HepG2 (cell line): ENCODE results near the gene CST5. TPM values are rescaled to one million over a fixed set of nuclear protein-coding genes. Genes with fewer than 3 reads are reported as not detected.

Experiments
- AGO1 ChIP-seq: fragments of 200-400 bp; formaldehyde crosslinking; IDR thresholded peaks from 2 replicates; pipeline ENCODE4 v1.6.1; 2017; ENCODE audit warnings: mild to moderate bottlenecking, low read depth, low read length, moderate library complexity; ENCODE audit not compliant: poor library complexity, severe bottlenecking
- ATAD3A ChIP-seq: sonication (generic); formaldehyde crosslinking; IDR thresholded peaks from 2 replicates; pipeline ENCODE4 v1.4.0; 2020; ENCODE audit warnings: missing genetic modification reagents
- EP300 ChIP-seq, 3 experiments: sonication (generic) in 1 of 3; formaldehyde crosslinking in 1 of 3; IDR thresholded peaks; 2 replicates each; pipeline versions ENCODE4 v1.5.1 to v1.6.1; 2011 to 2020; ENCODE audit warnings: low read depth in 2 of 3, low read length in 2 of 3, borderline replicate concordance in 1 of 3, improper control_type of control experiment in 1 of 3, mild to moderate bottlenecking in 1 of 3, missing genetic modification reagents in 1 of 3, moderate library complexity in 1 of 3
- GATAD1 ChIP-seq: IDR thresholded peaks from 2 replicates; pipeline ENCODE4 v1.6.1; 2016; ENCODE audit warnings: missing genetic modification reagents, missing compliant biosample characterization
- HDAC2 ChIP-seq: sonication (generic); formaldehyde crosslinking; IDR thresholded peaks from 2 replicates; pipeline ENCODE4 v1.4.0; 2020; ENCODE audit warnings: missing genetic modification reagents
- HIVEP1 ChIP-seq: sonication (generic); formaldehyde crosslinking; IDR thresholded peaks from 2 replicates; pipeline ENCODE4 v1.4.0; 2020; ENCODE audit warnings: mild to moderate bottlenecking, missing genetic modification reagents
- KLF16 ChIP-seq, 2 experiments: sonication (generic) in 1 of 2; formaldehyde crosslinking in 1 of 2; IDR thresholded peaks; 2 replicates each; pipeline versions ENCODE4 v1.6.1 to v1.8.0; 2016 to 2023; ENCODE audit warnings: missing genetic modification reagents in 2 of 2, missing compliant biosample characterization in 1 of 2
- MIER2 ChIP-seq: IDR thresholded peaks from 2 replicates; pipeline ENCODE4 v1.6.1; 2016; ENCODE audit warnings: missing biosample characterization, missing genetic modification reagents
- NRL ChIP-seq: sonication (generic); formaldehyde crosslinking; IDR thresholded peaks from 2 replicates; pipeline ENCODE4 v1.5.0; 2020; ENCODE audit warnings: missing genetic modification reagents, mild to moderate bottlenecking, moderate library complexity, borderline replicate concordance
- POLR2AphosphoS2 ChIP-seq: IDR thresholded peaks from 2 replicates; pipeline ENCODE4 v1.6.1; 2011; ENCODE audit warnings: low read depth, low read length, improper control_type of control experiment
- RXRB ChIP-seq: IDR thresholded peaks from 2 replicates; pipeline ENCODE4 v1.6.1; 2016; ENCODE audit warnings: borderline replicate concordance, missing genetic modification reagents, missing compliant biosample characterization
- TBX2 ChIP-seq: sonication (generic); formaldehyde crosslinking; IDR thresholded peaks from 2 replicates; pipeline ENCODE4 v1.5.0; 2020; ENCODE audit warnings: missing genetic modification reagents, mild to moderate bottlenecking, borderline replicate concordance
- TCF7 ChIP-seq: sonication (generic); IDR thresholded peaks from 2 replicates; pipeline ENCODE4 v1.6.1; 2016; ENCODE audit warnings: antibody characterized with exemption, low read depth
- ZKSCAN5 ChIP-seq: sonication (generic); formaldehyde crosslinking; IDR thresholded peaks from 2 replicates; pipeline ENCODE4 v1.5.1; 2020; ENCODE audit warnings: mild to moderate bottlenecking, missing genetic modification reagents
- ZNF264 ChIP-seq: sonication (generic); formaldehyde crosslinking; IDR thresholded peaks from 2 replicates; pipeline ENCODE4 v1.4.0; 2020; ENCODE audit warnings: missing genetic modification reagents
- ZNF430 ChIP-seq: sonication (generic); formaldehyde crosslinking; IDR thresholded peaks from 2 replicates; pipeline ENCODE4 v1.9.0; 2021; ENCODE audit warnings: mild to moderate bottlenecking, missing genetic modification reagents
- ZNF501 ChIP-seq: sonication (generic); formaldehyde crosslinking; IDR thresholded peaks from 2 replicates; pipeline ENCODE4 v1.5.1; 2020; ENCODE audit warnings: mild to moderate bottlenecking, moderate library complexity, missing genetic modification reagents
- polyA plus RNA-seq, 8 experiments: library from polyadenylated mRNA; depleted of rRNA in 3 of 8; stranded (reverse) in 7 of 8; unstranded in 1 of 8; fragments of >200 nt; fragmentation: Illumina TruSeq in 4 of 8; extraction: Trizol in 4 of 8; gene quantifications; 2 replicates each; pipeline versions ENCODE4 v1.2.1 to v1.2.3, GENCODE V29; 2011 to 2016; ENCODE audit warnings: low read depth in 4 of 8, missing spikeins in 1 of 8, mixed read lengths in 1 of 8; ENCODE audit not compliant: insufficient read depth in 1 of 8
- total RNA-seq, 5 experiments: library from RNA; depleted of rRNA; stranded (reverse); fragments of >200 nt; fragmentation: Illumina TruSeq; extraction: Trizol; gene quantifications; 2 replicates each; pipeline ENCODE4 v1.2.3, GENCODE V29; 2016; ENCODE audit warnings: low read depth in 1 of 5
- TF ChIP-seq, protein P1 (sequence below): IDR thresholded peaks from 2 replicates; pipeline ENCODE4 v1.6.1; 2016; ENCODE audit warnings: low read depth, control low read depth
- TF ChIP-seq, protein P2 (sequence below): sonication (generic); formaldehyde crosslinking; IDR thresholded peaks from 2 replicates; pipeline ENCODE4 v1.8.0; 2022; ENCODE audit warnings: mild to moderate bottlenecking, missing genetic modification reagents, moderate library complexity
- TF ChIP-seq, protein P3 (sequence below): sonication (generic); formaldehyde crosslinking; IDR thresholded peaks from 2 replicates; pipeline ENCODE4 v1.4.0; 2020; ENCODE audit warnings: missing genetic modification reagents, low read depth, mild to moderate bottlenecking, borderline replicate concordance
- TF ChIP-seq, protein P4 (sequence below): IDR thresholded peaks from 2 replicates; pipeline ENCODE4 v1.6.1; 2018; ENCODE audit warnings: missing genetic modification reagents
- TF ChIP-seq, protein P5 (sequence below): sonication (generic); formaldehyde crosslinking; IDR thresholded peaks from 2 replicates; pipeline ENCODE4 v1.8.1; 2023; ENCODE audit warnings: mild to moderate bottlenecking, missing genetic modification reagents, borderline replicate concordance
- TF ChIP-seq, protein P6 (sequence below): sonication (generic); formaldehyde crosslinking; IDR thresholded peaks from 2 replicates; pipeline ENCODE4 v1.4.0; 2020; ENCODE audit warnings: missing genetic modification reagents, borderline replicate concordance

CST5 gene
- total and polyA plus RNA-seq, 2 of the 13 experiments (the other 11 are each of a cell fraction or from before 2014, with no cell fraction given): 0.16 TPM; not detected in 1

DNA sequence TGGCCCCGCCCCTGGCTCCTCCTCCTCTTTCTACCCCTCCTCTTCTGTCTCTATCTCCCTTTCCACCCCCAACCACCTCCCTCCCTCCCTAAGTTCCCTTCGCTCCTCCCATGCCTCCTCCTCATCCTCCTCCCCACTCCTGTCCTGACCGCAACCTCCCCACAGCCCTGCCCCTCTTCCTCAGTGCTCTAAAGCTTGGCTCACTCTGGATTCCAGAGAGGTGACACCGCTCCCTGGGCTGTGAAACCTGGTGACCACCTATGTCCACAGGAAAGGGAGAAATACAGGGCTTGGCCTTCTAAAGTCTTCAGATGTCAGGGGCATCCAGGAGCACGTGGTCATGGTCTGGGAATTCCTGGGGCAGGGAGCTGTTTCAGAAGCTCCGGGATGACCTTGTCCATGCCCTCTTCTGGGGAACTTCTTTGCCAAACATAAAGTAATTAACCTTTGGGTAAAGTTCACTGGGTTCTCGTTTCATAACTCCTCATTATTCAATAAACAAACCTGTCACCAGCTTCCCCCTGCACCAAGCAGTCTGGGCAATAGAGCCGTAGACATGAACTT lies 345 bp upstream of the CST5 start (continued):
- TF ChIP-seq, protein P1, sequence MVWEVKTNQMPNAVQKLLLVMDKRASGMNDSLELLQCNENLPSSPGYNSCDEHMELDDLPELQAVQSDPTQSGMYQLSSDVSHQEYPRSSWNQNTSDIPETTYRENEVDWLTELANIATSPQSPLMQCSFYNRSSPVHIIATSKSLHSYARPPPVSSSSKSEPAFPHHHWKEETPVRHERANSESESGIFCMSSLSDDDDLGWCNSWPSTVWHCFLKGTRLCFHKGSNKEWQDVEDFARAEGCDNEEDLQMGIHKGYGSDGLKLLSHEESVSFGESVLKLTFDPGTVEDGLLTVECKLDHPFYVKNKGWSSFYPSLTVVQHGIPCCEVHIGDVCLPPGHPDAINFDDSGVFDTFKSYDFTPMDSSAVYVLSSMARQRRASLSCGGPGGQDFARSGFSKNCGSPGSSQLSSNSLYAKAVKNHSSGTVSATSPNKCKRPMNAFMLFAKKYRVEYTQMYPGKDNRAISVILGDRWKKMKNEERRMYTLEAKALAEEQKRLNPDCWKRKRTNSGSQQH (CRISPR knock-in tag): no peak
- TF ChIP-seq, protein P2, sequence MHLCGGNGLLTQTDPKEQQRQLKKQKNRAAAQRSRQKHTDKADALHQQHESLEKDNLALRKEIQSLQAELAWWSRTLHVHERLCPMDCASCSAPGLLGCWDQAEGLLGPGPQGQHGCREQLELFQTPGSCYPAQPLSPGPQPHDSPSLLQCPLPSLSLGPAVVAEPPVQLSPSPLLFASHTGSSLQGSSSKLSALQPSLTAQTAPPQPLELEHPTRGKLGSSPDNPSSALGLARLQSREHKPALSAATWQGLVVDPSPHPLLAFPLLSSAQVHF (CRISPR knock-in tag): no peak
- TF ChIP-seq ZKSCAN5 (no peak), POLR2AphosphoS2 (no peak), HIVEP1 (CRISPR knock-in tag) (peak; percentile 64; the same call in 1 of the 2 replicates), KLF16 (CRISPR knock-in tag; IDR thresholded peaks at IDR 0.05) (no peak), ATAD3A (CRISPR knock-in tag) (no peak), AGO1 (no peak), ZNF430 (no peak), MIER2 (CRISPR knock-in tag) (0 out of 2 replicates have a peak, but pooled peaks have one; percentile 13), EP300 (IDR thresholded peaks at IDR 0.05; ENCODE audit: low read depth in 2 of 2, low read length in 2 of 2) (peak; percentile 30 to 71; a peak in 2 of 4 replicates), EP300 (CRISPR knock-in tag; IDR thresholded peaks at IDR 0.05; ENCODE audit: borderline replicate concordance) (0 out of 2 replicates have a peak, but pooled peaks have one; percentile 40), NRL (no peak), RXRB (CRISPR knock-in tag) (peak; percentile 86), TCF7 (peak; percentile 38; the same call in 1 of the 2 replicates), TBX2 (CRISPR knock-in tag) (peak; percentile 49; the same call in 1 of the 2 replicates), HDAC2 (CRISPR knock-in tag) (peak; percentile 77), ZNF501 (0 out of 2 replicates have a peak, but pooled peaks have one; percentile 34), GATAD1 (CRISPR knock-in tag) (no peak), ZNF264 (peak; percentile 78; the same call in 1 of the 2 replicates)
- TF ChIP-seq, protein P3, sequence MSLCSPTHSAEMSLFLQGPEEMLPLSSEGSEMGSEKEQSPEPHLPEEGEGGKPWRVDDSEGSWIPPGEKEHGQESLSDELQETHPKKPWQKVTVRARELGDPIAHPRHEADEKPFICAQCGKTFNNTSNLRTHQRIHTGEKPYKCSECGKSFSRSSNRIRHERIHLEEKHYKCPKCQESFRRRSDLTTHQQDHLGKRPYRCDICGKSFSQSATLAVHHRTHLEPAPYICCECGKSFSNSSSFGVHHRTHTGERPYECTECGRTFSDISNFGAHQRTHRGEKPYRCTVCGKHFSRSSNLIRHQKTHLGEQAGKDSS (CRISPR knock-in tag): no peak
- TF ChIP-seq, protein P4, sequence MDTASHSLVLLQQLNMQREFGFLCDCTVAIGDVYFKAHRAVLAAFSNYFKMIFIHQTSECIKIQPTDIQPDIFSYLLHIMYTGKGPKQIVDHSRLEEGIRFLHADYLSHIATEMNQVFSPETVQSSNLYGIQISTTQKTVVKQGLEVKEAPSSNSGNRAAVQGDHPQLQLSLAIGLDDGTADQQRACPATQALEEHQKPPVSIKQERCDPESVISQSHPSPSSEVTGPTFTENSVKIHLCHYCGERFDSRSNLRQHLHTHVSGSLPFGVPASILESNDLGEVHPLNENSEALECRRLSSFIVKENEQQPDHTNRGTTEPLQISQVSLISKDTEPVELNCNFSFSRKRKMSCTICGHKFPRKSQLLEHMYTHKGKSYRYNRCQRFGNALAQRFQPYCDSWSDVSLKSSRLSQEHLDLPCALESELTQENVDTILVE (CRISPR knock-in tag): no peak
- TF ChIP-seq, protein P5, sequence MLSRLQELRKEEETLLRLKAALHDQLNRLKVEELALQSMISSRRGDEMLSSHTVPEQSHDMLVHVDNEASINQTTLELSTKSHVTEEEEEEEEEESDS (CRISPR knock-in tag): no peak
- TF ChIP-seq, protein P6, sequence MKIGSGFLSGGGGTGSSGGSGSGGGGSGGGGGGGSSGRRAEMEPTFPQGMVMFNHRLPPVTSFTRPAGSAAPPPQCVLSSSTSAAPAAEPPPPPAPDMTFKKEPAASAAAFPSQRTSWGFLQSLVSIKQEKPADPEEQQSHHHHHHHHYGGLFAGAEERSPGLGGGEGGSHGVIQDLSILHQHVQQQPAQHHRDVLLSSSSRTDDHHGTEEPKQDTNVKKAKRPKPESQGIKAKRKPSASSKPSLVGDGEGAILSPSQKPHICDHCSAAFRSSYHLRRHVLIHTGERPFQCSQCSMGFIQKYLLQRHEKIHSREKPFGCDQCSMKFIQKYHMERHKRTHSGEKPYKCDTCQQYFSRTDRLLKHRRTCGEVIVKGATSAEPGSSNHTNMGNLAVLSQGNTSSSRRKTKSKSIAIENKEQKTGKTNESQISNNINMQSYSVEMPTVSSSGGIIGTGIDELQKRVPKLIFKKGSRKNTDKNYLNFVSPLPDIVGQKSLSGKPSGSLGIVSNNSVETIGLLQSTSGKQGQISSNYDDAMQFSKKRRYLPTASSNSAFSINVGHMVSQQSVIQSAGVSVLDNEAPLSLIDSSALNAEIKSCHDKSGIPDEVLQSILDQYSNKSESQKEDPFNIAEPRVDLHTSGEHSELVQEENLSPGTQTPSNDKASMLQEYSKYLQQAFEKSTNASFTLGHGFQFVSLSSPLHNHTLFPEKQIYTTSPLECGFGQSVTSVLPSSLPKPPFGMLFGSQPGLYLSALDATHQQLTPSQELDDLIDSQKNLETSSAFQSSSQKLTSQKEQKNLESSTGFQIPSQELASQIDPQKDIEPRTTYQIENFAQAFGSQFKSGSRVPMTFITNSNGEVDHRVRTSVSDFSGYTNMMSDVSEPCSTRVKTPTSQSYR: no peak
